Glutamatergic neuron (in vitro differentiated cells): ENCODE measurements around the gene NKX2-8. TPM values are rescaled to one million over a fixed set of nuclear protein-coding genes. Genes with fewer than 3 reads are reported as not detected.
A peak's percentile ranks its signal among the peaks of the same experiment; 100 is the strongest.

Source experiments
- DNase-seq: peaks from one replicate; pipeline ENCODE4 v3.0.0; 2022
- H3K27ac Mint-ChIP-seq: one replicate; pipeline ENCODE4 v1.8.0; 2020; ENCODE audit warnings: mild to moderate bottlenecking, mixed read lengths, inconsistent platforms; ENCODE audit not compliant: unreplicated experiment
- H3K27me3 Mint-ChIP-seq: one replicate; pipeline ENCODE4 v1.8.0; 2020; ENCODE audit warnings: mild to moderate bottlenecking, moderate library complexity, mixed read lengths, inconsistent platforms; ENCODE audit not compliant: unreplicated experiment
- H3K36me3 Mint-ChIP-seq: one replicate; pipeline ENCODE4 v1.8.0; 2020; ENCODE audit warnings: mild to moderate bottlenecking, mixed read lengths, inconsistent platforms; ENCODE audit not compliant: unreplicated experiment
- H3K4me1 Mint-ChIP-seq: one replicate; pipeline ENCODE4 v1.8.0; 2020; ENCODE audit warnings: mild to moderate bottlenecking, low read depth, mixed read lengths, inconsistent platforms; ENCODE audit not compliant: unreplicated experiment
- H3K4me3 Mint-ChIP-seq: one replicate; pipeline ENCODE4 v1.8.0; 2020; ENCODE audit warnings: mild to moderate bottlenecking, mixed read lengths, inconsistent platforms; ENCODE audit not compliant: unreplicated experiment
- H3K9me3 Mint-ChIP-seq: one replicate; pipeline ENCODE4 v1.8.0; 2020; ENCODE audit warnings: mild to moderate bottlenecking, moderate library complexity, mixed read lengths, inconsistent platforms; ENCODE audit not compliant: unreplicated experiment
- total RNA-seq: library from RNA; stranded (reverse); fragmentation: NEBNext Ultra II Directional; extraction: Animal tissue kit (Norgen Biotek cat#: 25700); gene quantifications from one replicate; pipeline ENCODE4 v1.2.1, GENCODE V29; 2021; ENCODE audit not compliant: unreplicated experiment
- TF ChIP-seq, protein P1 (sequence below): fragments of 200-600 bp; sonication (generic); IDR thresholded peaks from one replicate; pipeline ENCODE4 v1.5.0; 2021; ENCODE audit not compliant: partially characterized antibody, unreplicated experiment

The NKX2-8 gene
- total RNA-seq, 1 donor from 2014 or later, result not detected

DNA sequence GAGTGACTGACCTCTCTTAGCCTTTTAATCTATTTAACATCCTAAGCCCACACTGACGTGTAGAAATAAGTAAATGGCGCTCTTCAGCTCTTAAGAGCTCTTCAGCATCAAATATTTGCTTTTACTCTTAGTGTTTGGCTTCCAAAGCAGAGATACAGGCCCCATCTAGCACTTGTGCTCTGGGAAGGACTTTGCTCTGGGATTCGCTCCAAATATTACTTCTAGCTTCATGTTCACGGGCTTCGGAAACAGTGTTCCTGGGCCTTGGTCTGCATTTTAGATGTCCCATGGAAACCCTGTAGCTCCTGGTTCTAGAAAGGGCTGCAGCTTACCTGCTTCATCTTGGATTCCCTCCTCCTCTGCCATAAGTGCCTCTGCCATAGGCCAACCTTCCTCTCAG, 2.7 kb upstream of the NKX2-8 start:
- peaks cover 2% of the 10 kb centered on the region for H3K4me1 Mint-ChIP-seq
- no peak overlapping the region for H3K27ac Mint-ChIP-seq

DNA sequence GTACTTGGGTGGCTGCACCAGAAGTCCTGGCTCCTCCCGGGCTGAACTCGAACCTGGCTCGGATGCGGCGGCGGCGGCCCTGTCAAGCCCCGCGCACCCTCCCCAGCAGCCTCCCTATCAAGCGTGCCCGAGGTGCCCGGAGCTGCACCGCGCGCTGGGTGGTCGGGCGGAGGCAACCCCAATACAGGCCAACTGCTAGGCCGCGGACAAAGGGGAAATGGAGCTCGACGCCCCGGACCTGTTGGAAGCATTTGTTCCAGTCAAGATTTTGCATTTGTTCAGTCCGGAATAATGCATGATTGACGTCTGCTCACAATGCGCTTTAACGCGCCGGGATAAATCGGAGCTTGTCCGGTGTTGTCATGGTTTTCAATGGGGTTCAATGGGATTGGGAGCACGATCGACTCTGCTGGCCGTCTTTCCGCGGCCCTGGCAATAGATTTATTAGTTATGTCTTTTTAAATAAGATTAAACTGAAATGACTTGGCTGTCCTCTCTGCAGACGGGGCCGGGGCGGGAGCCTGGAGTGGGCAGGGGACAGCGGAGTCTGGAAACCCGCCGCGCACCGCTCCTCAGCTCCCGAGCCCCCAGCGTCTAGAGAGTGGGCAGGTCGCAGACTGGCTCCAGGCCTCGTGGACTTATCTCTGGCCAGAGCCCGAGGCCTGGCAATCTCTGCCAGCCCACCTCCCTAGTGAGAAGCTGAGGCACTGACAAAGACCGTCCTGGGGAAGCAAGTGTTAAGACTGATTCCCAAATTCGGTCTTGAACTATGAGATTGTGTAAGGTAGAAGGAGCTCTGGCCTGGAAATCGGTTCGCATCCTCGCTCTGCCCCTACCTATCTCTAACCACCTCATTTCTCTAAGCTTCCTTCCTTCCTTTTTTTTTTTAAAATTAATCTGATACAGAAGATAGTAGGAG, 1.7 kb upstream of the NKX2-8 start:
- peak; percentile 25 for DNase-seq
- no peaks in the 10 kb centered on the region for H3K36me3 Mint-ChIP-seq

More for the DNA sequence above, 2.7 kb upstream of the NKX2-8 start:
- DNase-seq, result no peak
- peaks cover 6% of the 10 kb centered on the region for H3K9me3 Mint-ChIP-seq
- peaks cover 22% of the 10 kb centered on the region for H3K27me3 Mint-ChIP-seq
- H3K4me3 Mint-ChIP-seq, result no peak overlapping the region
- H3K36me3 Mint-ChIP-seq, result no peaks in the 10 kb centered on the region
- TF ChIP-seq, protein P1, sequence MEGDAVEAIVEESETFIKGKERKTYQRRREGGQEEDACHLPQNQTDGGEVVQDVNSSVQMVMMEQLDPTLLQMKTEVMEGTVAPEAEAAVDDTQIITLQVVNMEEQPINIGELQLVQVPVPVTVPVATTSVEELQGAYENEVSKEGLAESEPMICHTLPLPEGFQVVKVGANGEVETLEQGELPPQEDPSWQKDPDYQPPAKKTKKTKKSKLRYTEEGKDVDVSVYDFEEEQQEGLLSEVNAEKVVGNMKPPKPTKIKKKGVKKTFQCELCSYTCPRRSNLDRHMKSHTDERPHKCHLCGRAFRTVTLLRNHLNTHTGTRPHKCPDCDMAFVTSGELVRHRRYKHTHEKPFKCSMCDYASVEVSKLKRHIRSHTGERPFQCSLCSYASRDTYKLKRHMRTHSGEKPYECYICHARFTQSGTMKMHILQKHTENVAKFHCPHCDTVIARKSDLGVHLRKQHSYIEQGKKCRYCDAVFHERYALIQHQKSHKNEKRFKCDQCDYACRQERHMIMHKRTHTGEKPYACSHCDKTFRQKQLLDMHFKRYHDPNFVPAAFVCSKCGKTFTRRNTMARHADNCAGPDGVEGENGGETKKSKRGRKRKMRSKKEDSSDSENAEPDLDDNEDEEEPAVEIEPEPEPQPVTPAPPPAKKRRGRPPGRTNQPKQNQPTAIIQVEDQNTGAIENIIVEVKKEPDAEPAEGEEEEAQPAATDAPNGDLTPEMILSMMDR, result no peak

DNA sequence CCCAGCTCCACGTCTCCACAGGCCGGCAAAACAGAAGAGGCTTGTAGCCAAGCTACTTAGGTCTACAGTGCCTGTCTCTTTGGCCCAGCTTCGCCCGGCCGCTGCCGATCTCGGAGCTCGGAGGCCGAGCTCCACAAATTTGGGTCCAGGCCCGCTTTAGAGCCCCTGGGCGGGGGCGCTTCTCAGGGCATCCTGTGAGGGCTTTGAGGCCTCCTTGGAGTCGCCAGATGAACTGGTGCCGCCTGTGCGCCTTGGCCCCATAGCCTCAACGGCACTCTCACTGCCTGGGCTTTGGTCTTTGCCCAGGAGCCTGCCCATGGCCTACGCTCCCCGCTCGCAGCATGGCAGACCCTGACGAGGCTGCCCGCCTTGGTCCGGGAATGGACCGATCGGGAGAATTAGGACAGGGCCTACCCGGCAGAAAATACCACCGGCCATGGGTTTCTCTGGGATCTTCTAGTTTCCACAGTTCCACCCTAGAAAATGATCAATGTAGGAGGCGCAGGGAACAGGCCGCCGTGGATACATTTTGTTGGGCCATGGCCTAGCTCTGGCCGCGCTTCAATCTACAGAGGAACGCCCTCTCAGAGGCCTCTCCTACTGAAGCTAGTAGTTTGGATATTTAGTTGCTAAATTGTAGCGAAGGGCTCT, 953 bp upstream of the NKX2-8 start:
- H3K27ac Mint-ChIP-seq, result no peak overlapping the region
- peak overlapping the region; percentile 30 for H3K4me3 Mint-ChIP-seq
- H3K27me3 Mint-ChIP-seq, result peaks cover 27% of the 10 kb centered on the region
- H3K36me3 Mint-ChIP-seq, result no peaks in the 10 kb centered on the region
- H3K9me3 Mint-ChIP-seq, result peaks cover 6% of the 10 kb centered on the region
- DNase-seq, result peak; percentile 19
- H3K4me1 Mint-ChIP-seq, result peaks cover 2% of the 10 kb centered on the region
- TF ChIP-seq, protein P1, result no peak

More for the DNA sequence above, 1.7 kb upstream of the NKX2-8 start:
- Mint-ChIP-seq H3K27ac (no peak overlapping the region), H3K9me3 (peaks cover 6% of the 10 kb centered on the region), H3K4me1 (peaks cover 2% of the 10 kb centered on the region), H3K27me3 (peaks cover 23% of the 10 kb centered on the region), H3K4me3 (no peak overlapping the region)
- TF ChIP-seq, protein P1, result no peak

DNA sequence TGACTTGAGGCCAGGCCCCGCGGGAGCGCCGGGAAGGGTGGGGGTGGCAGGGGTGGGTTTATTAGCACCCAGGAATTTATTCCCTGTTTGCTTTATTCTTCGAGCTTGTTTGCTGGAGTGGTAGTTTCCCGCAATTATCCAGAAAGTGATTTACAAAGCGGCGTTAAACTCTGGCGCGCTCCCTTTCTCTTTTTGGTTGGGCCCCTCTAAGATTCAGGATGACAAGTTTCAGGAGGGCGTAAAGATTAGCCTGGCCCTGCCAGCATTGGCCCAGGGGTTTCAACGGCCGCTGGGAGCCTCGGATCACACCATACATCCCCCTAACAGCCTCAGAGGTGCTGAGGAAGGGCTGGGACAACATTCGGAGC, 444 bp upstream of the NKX2-8 start:
- no peak overlapping the region for H3K27ac Mint-ChIP-seq
- no peaks in the 10 kb centered on the region for H3K36me3 Mint-ChIP-seq
- TF ChIP-seq, protein P1, result no peak
- peaks cover 30% of the 10 kb centered on the region for H3K27me3 Mint-ChIP-seq
- peaks cover 6% of the 10 kb centered on the region for H3K9me3 Mint-ChIP-seq
- DNase-seq, result no peak
- H3K4me3 Mint-ChIP-seq, result peak overlapping the region; percentile 30
- peaks cover 2% of the 10 kb centered on the region for H3K4me1 Mint-ChIP-seq
